MM.1S (cell line): ENCODE results near the gene WFDC8.

ENCODE experiments used
- EZH2 ChIP-seq: fragments of 300-600 bp; sonication (generic); optimal IDR thresholded peaks from 2 replicates; pipeline ENCODE3; 2017; ENCODE audit warnings: low read depth, mild to moderate bottlenecking, antibody characterized with exemption, low read length, mixed read lengths
- TF ChIP-seq, protein P1 (sequence below): fragments of 300-600 bp; sonication (generic); IDR thresholded peaks from 2 replicates; pipeline ENCODE4 v1.5.1; 2016; ENCODE audit warnings: antibody characterized with exemption, low read length, mixed read lengths

DNA sequence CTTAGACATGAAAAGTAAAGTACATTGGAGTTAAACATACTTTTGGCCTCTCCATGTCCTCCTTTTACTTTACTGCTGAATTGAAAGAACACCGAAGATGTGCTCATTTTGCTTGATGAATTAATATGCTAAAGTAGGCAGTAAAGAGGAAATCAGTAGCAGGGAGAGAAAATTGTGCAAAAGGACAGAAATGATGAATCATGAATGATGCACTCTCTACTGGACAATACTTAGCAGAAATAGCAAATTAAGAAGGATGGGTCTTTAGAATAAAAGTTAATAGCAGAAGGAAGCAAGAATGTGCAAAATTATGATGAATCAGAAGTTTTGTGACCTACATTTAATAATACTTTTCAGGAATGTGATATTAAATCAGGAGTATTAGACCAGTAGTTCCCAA is 55.3 kb downstream of the WFDC8 start:
- TF ChIP-seq, protein P1, sequence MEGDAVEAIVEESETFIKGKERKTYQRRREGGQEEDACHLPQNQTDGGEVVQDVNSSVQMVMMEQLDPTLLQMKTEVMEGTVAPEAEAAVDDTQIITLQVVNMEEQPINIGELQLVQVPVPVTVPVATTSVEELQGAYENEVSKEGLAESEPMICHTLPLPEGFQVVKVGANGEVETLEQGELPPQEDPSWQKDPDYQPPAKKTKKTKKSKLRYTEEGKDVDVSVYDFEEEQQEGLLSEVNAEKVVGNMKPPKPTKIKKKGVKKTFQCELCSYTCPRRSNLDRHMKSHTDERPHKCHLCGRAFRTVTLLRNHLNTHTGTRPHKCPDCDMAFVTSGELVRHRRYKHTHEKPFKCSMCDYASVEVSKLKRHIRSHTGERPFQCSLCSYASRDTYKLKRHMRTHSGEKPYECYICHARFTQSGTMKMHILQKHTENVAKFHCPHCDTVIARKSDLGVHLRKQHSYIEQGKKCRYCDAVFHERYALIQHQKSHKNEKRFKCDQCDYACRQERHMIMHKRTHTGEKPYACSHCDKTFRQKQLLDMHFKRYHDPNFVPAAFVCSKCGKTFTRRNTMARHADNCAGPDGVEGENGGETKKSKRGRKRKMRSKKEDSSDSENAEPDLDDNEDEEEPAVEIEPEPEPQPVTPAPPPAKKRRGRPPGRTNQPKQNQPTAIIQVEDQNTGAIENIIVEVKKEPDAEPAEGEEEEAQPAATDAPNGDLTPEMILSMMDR = no peak
- no peak for TF ChIP-seq EZH2
